Measurements from ENCODE around the gene CREG1. TPM values are rescaled to one million over a fixed set of nuclear protein-coding genes. Genes with fewer than 3 reads are reported as not detected.

Gene CREG1
- total and polyA plus RNA-seq, 2 experiments from 2014 or later, result 127 to 139 TPM

- Histone ChIP-seq H3K4me3 (no peak overlapping the region), H3K9me3 (ENCODE audit: low read depth) (no peaks in the 10 kb centered on the region), H3K27me3 (no peaks in the 10 kb centered on the region), H3K27ac (no peak overlapping the region), H3K36me3 (no peaks in the 10 kb centered on the region), H3K4me1 (ENCODE audit: low read depth) (no peaks in the 10 kb centered on the region)
- DNase-seq (ENCODE audit: low read depth in 1 of 2, low spot score in 1 of 2), result no peak
- no peak for TF ChIP-seq CTCF (IDR thresholded peaks at IDR 0.05; ENCODE audit: low read depth, low read length)
Observed at GRCh38 chr1:167514288-167514687, 39.3 kb downstream of the CREG1 start.

GRCh38 chr1:167512046-167512654, 41.4 kb downstream of the CREG1 start:
- H3K27ac ChIP-seq, result no peak overlapping the region
- H3K9me3 ChIP-seq (ENCODE audit: low read depth), result no peaks in the 10 kb centered on the region
- DNase-seq (ENCODE audit: low read depth in 1 of 2, low spot score in 1 of 2), result no peak
- H3K4me3 ChIP-seq, result no peak overlapping the region
- no peaks in the 10 kb centered on the region for H3K4me1 ChIP-seq (ENCODE audit: low read depth)
- no peaks in the 10 kb centered on the region for H3K27me3 ChIP-seq
- TF ChIP-seq CTCF (IDR thresholded peaks at IDR 0.05; ENCODE audit: low read depth, low read length), result no peak
- H3K36me3 ChIP-seq, result no peaks in the 10 kb centered on the region

- Histone ChIP-seq H3K36me3 (no peaks in the 10 kb centered on the region), H3K27me3 (no peaks in the 10 kb centered on the region), H3K4me3 (no peak overlapping the region), H3K9me3 (ENCODE audit: low read depth) (no peaks in the 10 kb centered on the region), H3K27ac (no peak overlapping the region), H3K4me1 (ENCODE audit: low read depth) (no peaks in the 10 kb centered on the region)
- no peak for TF ChIP-seq CTCF (IDR thresholded peaks at IDR 0.05; ENCODE audit: low read depth, low read length)
- DNase-seq (ENCODE audit: low read depth in 1 of 2, low spot score in 1 of 2), result no peak
Observed at GRCh38 chr1:167511374-167511986, 42.1 kb downstream of the CREG1 start.

GRCh38 chr1:167510881-167511280, 42.7 kb downstream of the CREG1 start:
- Histone ChIP-seq H3K9me3 (ENCODE audit: low read depth) (no peaks in the 10 kb centered on the region), H3K27me3 (no peaks in the 10 kb centered on the region), H3K36me3 (no peaks in the 10 kb centered on the region), H3K4me3 (no peak overlapping the region), H3K27ac (no peak overlapping the region), H3K4me1 (ENCODE audit: low read depth) (no peaks in the 10 kb centered on the region)
- DNase-seq (ENCODE audit: low read depth in 1 of 2, low spot score in 1 of 2), result no peak
- TF ChIP-seq CTCF (IDR thresholded peaks at IDR 0.05; ENCODE audit: low read depth, low read length), result no peak

GRCh38 chr1:167510244-167510643, 43.3 kb downstream of the CREG1 start:
- no peaks in the 10 kb centered on the region for H3K36me3 ChIP-seq
- H3K9me3 ChIP-seq (ENCODE audit: low read depth), result no peaks in the 10 kb centered on the region
- no peak for DNase-seq (ENCODE audit: low read depth in 1 of 2, low spot score in 1 of 2)
- H3K27ac ChIP-seq, result no peak overlapping the region
- H3K27me3 ChIP-seq, result no peaks in the 10 kb centered on the region
- no peaks in the 10 kb centered on the region for H3K4me1 ChIP-seq (ENCODE audit: low read depth)
- no peak for TF ChIP-seq CTCF (IDR thresholded peaks at IDR 0.05; ENCODE audit: low read depth, low read length)
- H3K4me3 ChIP-seq, result no peak overlapping the region
